Mucosa of descending colon (tissue), 3 donors: ENCODE measurements around the gene FNDC11. TPM values are rescaled to one million over a fixed set of nuclear protein-coding genes. Genes with fewer than 3 reads are reported as not detected.
A peak's percentile ranks its signal among the peaks of the same experiment; 100 is the strongest.

ENCODE experiments used
- ATAC-seq: fragments of 200-7000 bp; cut with Tn5 transposase; one replicate; pipeline ENCODE4 v1.9.1; 2020; ENCODE audit warnings: mild to moderate bottlenecking, moderate library complexity
- DNase-seq, 3 donors: peaks; one replicate each; pipeline ENCODE4 v3.0.0-alpha.2; 2020
- H3K36me3 ChIP-seq: fragments of 200-600 bp; one replicate; pipeline ENCODE4 v1.8.0; 2021; ENCODE audit warnings: low read depth, mild to moderate bottlenecking
- H3K4me1 ChIP-seq: fragments of 200-600 bp; one replicate; pipeline ENCODE4 v1.8.0; 2021; ENCODE audit warnings: low read depth, mild to moderate bottlenecking
- H3K4me3 ChIP-seq: fragments of 200-600 bp; one replicate; pipeline ENCODE4 v1.8.0; 2021; ENCODE audit warnings: mild to moderate bottlenecking
- H3K9me3 ChIP-seq: fragments of 200-600 bp; one replicate; pipeline ENCODE4 v1.8.0; 2021; ENCODE audit warnings: mild to moderate bottlenecking
- intact Hi-C, 2 donors: fragments of 100-400 bp; cut with DNase I in 1 of 2; cut with micrococcal nuclease in 1 of 2; formaldehyde crosslinking; loops; one replicate each; pipeline versions ENCODE4 v1.11.0 to v1.11.1; 2022; cut with DNase I, micrococcal nuclease
- total RNA-seq, 3 donors: library from RNA; stranded (reverse); fragmentation: NEBNext Ultra II Directional in 2 of 3; extraction: Animal tissue kit (Norgen Biotek cat#: 25700) in 2 of 3; gene quantifications; one replicate each; pipeline versions ENCODE4 v1.2.1 to v1.2.4, GENCODE V29; 2021 to 2023
- TF ChIP-seq, protein P1 (sequence below): fragments of 200-600 bp; IDR thresholded peaks from one replicate; pipeline ENCODE4 v1.8.0; 2022; ENCODE audit warnings: antibody characterized with exemption, mild to moderate bottlenecking
- donor health status: DM: no; HTN: no; CAD: no; lungs with moderate emphysema.
- donor health status: DM: no; HTN: no; CAD: no.
- donor health status: DM: no; HTN: yes; CAD: no.

FNDC11 gene
- total RNA-seq, 3 donors from 2014 or later, result 0.19 to 0.25 TPM; not detected in 1

DNA sequence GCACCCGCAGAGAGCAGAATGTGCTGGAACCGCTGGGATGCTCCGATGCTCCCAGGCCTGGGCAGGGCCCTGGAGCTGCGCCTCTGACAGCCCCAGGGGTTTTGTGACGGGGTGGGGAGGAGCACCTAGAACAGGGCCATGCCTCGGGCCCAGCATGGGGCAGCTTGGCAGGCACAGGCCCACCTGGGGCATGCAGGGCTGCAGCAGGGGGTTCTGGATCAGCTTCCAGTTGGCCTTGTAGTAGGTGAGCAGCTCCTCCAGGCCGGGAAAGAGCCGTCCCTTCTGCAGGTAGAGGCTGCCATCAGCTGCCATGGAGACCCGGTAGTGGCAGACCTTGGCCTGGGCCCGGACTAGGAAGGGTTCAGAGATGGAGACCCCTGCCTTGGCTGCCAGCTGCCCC lies 10.8 kb upstream of the FNDC11 start:
- DNase-seq (no peak), ATAC-seq (no peak)
- TF ChIP-seq, protein P1, sequence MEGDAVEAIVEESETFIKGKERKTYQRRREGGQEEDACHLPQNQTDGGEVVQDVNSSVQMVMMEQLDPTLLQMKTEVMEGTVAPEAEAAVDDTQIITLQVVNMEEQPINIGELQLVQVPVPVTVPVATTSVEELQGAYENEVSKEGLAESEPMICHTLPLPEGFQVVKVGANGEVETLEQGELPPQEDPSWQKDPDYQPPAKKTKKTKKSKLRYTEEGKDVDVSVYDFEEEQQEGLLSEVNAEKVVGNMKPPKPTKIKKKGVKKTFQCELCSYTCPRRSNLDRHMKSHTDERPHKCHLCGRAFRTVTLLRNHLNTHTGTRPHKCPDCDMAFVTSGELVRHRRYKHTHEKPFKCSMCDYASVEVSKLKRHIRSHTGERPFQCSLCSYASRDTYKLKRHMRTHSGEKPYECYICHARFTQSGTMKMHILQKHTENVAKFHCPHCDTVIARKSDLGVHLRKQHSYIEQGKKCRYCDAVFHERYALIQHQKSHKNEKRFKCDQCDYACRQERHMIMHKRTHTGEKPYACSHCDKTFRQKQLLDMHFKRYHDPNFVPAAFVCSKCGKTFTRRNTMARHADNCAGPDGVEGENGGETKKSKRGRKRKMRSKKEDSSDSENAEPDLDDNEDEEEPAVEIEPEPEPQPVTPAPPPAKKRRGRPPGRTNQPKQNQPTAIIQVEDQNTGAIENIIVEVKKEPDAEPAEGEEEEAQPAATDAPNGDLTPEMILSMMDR, result no peak
- Histone ChIP-seq H3K4me3 (no peak overlapping the region), H3K36me3 (no peaks in the 10 kb centered on the region), H3K4me1 (peaks cover 46% of the 10 kb centered on the region), H3K9me3 (no peaks in the 10 kb centered on the region)
- intact Hi-C loops, result no loop called here

DNA sequence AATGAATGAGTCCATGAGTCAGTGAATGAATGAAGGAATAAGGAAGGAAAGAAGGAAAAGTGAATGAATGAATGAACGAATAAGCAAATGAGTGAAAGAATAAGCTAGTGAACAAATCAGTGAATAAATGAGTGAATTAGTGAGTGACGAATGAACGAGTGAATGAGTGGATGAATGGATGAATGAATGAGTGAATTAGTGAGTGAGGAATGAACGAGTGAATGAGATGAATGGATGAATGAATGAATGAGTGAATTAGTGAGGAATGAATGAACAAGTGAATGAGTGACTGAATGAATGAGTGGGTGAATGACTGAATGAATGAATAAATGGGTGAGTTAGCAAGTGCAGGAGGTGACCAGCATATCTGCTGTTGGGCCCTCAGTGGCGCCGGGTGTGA lies 10.2 kb upstream of the FNDC11 start:
- Histone ChIP-seq H3K36me3 (no peaks in the 10 kb centered on the region), H3K4me3 (no peak overlapping the region), H3K9me3 (no peaks in the 10 kb centered on the region), H3K4me1 (peaks cover 40% of the 10 kb centered on the region)
- intact Hi-C loops, result no loop called here
- ATAC-seq, result no peak
- DNase-seq, result no peak
- TF ChIP-seq, protein P1, result no peak

DNA sequence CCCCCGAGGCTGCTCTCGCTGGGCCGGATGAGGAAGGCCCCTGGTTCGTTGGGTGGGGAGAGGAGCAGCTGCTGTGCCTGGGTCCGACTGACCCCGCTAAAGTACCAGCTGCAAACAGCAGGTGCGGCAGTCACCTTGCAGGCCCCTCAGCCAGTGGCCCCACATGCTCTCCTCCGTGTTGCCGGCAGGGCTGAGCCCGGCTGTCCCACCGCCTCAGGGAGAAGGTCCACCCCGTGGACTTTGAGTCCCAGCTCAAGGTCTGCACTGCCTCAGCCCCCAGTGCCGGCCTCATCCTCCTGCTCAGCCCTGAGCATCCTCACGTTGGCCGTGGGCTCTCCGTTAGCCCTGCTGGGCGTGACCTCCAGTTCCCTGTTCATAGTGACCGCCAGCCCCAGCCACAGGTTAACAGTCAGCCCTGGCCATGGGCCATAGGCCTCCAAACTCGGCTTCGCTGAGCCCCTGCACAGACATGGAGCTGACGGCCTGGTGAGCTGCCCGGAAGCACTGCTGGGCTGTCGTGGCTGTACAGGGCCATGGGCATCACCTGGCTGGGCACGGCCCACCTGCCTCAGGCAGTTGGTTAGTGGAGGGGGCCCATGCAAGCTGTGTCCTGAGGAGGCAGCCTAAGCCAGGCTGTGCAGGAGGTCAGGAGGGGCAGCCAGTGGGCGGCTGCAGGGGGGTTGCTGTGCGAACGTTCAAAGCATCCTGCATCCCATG lies 9.6 kb upstream of the FNDC11 start:
- H3K36me3 ChIP-seq, result no peaks in the 10 kb centered on the region
- ATAC-seq (peak; percentile 11), DNase-seq (no peak)
- intact Hi-C loops, result no loop called here
- no peaks in the 10 kb centered on the region for H3K9me3 ChIP-seq
- no peak overlapping the region for H3K4me3 ChIP-seq
- TF ChIP-seq, protein P1, result no peak
- H3K4me1 ChIP-seq, result peaks cover 34% of the 10 kb centered on the region

DNA sequence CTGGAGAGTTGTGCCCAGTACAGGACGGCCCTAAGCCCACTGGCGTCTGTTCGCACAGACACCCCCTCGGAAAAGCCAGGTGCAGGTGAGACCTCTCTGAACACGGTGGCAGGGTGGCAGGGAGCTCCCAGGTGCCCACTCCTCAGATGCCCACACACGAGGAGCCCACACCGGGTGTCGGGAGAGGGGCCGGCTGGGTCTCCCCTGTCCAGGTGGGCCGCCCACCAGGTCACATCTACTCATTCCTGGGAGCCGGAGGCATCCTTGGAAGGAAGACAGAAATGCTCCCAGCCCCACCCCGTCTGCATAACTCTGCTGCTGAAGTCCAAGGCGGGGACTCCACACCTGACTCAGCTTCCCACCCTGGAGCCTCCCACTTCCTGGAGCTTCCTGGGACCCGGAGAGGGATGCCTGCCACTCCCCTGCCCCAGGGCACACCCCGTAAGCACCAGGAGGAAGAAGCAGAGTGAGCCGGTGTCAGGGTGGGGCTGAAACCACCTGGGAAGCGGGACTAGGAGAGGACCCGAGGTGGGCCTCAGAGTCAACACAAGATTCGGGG lies 8.9 kb upstream of the FNDC11 start:
- DNase-seq (peak; percentile 82 to 90 (median 84)), ATAC-seq (peak; percentile 86)
- TF ChIP-seq, protein P1, result no peak
- intact Hi-C loops, result no loop called here
- Histone ChIP-seq H3K4me3 (no peak overlapping the region), H3K9me3 (no peaks in the 10 kb centered on the region), H3K4me1 (peaks cover 33% of the 10 kb centered on the region), H3K36me3 (no peaks in the 10 kb centered on the region)

DNA sequence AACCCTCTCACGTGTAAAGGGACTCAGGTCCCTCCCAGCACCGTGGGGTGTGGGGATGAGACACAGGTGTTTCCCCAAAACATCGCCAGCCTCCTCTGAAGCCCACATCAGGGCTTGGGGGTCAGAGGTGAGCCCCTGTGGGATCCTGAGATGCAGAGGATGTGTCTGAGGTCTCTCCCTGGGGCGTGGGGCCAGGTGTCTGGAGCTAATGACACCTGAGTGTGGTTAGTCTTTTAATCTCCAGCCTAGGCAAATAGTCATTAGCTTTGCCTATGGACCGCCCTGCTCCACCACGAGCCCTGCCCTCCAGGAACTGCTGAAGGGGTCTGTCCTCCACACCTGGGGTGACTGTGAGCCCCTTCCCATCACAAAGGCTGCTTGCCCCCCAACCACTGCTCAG lies 8.1 kb upstream of the FNDC11 start:
- H3K4me1 ChIP-seq, result peaks cover 33% of the 10 kb centered on the region
- H3K4me3 ChIP-seq, result no peak overlapping the region
- TF ChIP-seq, protein P1, result no peak
- ATAC-seq, result peak; percentile 42
- intact Hi-C loops, result no loop called here
- H3K9me3 ChIP-seq, result no peaks in the 10 kb centered on the region
- DNase-seq, result peak in 1 of 3 donors; percentile 56
- no peaks in the 10 kb centered on the region for H3K36me3 ChIP-seq
